Transverse colon (tissue), 3 donors: Measurements from ENCODE around the gene RHOU.

ENCODE experiments used
- POLR2A ChIP-seq: fragments of 450-650 bp; IDR thresholded peaks from one replicate; pipeline ENCODE4 v1.6.1; 2016; ENCODE audit warnings: antibody characterized with exemption, mild to moderate bottlenecking, moderate library complexity
- TF ChIP-seq, protein P1 (sequence below), 5 experiments: fragments of 200-600 bp in 3 of 5; fragments of 450-650 bp in 2 of 5; sonication (generic) in 3 of 5; IDR thresholded peaks; 1 replicate in 2 of 5; 2 replicates in 3 of 5; pipeline ENCODE4 v1.5.1; 2016 to 2017; ENCODE audit warnings: antibody characterized with exemption in 5 of 5, inconsistent platforms in 3 of 5, mild to moderate bottlenecking in 2 of 5, moderate library complexity in 1 of 5

DNA sequence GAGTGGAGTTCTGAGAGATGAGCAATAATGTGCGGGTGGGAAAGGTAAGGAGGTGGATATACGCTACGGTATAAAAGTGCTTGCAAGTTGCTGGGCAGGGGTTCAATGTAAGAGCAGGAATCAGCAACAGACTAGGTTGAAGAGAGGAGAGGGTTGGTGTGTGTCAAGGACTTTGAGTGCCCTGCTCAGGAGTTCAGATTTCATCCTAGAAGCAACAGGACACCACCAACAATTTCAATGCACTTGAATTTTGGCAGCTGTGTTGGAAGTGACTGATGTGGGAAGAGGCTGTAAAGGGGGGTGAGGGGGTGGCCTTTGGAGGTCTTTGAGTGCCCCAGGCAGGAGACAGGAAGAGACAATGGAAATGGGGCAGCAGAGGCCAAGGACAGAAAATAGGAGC, 57.3 kb downstream of the RHOU start:
- TF ChIP-seq, protein P1, sequence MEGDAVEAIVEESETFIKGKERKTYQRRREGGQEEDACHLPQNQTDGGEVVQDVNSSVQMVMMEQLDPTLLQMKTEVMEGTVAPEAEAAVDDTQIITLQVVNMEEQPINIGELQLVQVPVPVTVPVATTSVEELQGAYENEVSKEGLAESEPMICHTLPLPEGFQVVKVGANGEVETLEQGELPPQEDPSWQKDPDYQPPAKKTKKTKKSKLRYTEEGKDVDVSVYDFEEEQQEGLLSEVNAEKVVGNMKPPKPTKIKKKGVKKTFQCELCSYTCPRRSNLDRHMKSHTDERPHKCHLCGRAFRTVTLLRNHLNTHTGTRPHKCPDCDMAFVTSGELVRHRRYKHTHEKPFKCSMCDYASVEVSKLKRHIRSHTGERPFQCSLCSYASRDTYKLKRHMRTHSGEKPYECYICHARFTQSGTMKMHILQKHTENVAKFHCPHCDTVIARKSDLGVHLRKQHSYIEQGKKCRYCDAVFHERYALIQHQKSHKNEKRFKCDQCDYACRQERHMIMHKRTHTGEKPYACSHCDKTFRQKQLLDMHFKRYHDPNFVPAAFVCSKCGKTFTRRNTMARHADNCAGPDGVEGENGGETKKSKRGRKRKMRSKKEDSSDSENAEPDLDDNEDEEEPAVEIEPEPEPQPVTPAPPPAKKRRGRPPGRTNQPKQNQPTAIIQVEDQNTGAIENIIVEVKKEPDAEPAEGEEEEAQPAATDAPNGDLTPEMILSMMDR (IDR thresholded peaks at IDR 0.05) = no peak
- TF ChIP-seq POLR2A = no peak
